Mesothelial cell of epicardium (in vitro differentiated cells): ENCODE measurements around the gene MRPL11. TPM values are rescaled to one million over a fixed set of nuclear protein-coding genes. Genes with fewer than 3 reads are reported as not detected.
A peak's percentile ranks its signal among the peaks of the same experiment; 100 is the strongest.

Experiments
- DNase-seq, 2 experiments: peaks; one replicate each; pipeline ENCODE4 v3.0.0; 2021; ENCODE audit warnings: low spot score in 2 of 2; ENCODE audit not compliant: unreplicated experiment in 2 of 2
- H3K27ac Mint-ChIP-seq: 2 replicates; pipeline ENCODE4 v1.8.0; 2021; ENCODE audit warnings: mixed read lengths
- H3K27me3 Mint-ChIP-seq: 2 replicates; pipeline ENCODE4 v1.8.0; 2021; ENCODE audit warnings: low read depth, mixed read lengths
- H3K36me3 Mint-ChIP-seq: 2 replicates; pipeline ENCODE4 v1.8.0; 2021; ENCODE audit warnings: mixed read lengths
- H3K4me1 Mint-ChIP-seq: 2 replicates; pipeline ENCODE4 v1.8.0; 2021; ENCODE audit warnings: mixed read lengths
- H3K4me3 Mint-ChIP-seq: 2 replicates; pipeline ENCODE4 v1.8.0; 2021; ENCODE audit warnings: mild to moderate bottlenecking, moderate library complexity, mixed read lengths
- H3K9me3 Mint-ChIP-seq: 2 replicates; pipeline ENCODE4 v1.8.0; 2021; ENCODE audit warnings: mixed read lengths
- total RNA-seq: library from RNA; stranded (reverse); gene quantifications from 3 replicates; pipeline ENCODE4 v1.2.1, GENCODE V29; 2021
- TF ChIP-seq, protein P1 (sequence below): fragments of 200-600 bp; sonication (generic); IDR thresholded peaks from one replicate; pipeline ENCODE4 v1.5.0; 2021; ENCODE audit warnings: antibody characterized with exemption; ENCODE audit not compliant: unreplicated experiment

MRPL11 gene
- total RNA-seq, 1 donor from 2014 or later = 49.7 TPM

DNA sequence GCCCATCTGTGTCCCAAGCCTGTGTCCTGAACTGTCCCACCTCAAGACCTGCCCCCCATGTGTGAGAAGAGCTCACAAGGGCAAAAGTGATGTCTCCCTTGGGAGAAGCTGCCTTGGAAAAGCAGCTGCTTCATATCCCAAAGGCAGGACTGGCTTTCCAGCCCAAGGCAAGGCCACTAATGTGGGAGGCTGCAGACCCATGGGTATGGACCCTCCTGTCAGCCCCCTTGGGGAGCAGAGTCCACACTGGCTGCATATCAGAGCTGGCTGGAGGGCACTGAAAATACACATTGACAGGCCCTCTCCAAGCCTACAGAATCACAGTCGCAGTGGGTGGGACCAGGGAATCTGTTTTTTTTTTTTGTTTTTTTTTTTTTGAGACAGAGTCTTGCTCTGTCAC is 30.8 kb upstream of the MRPL11 start:
- Mint-ChIP-seq H3K36me3 (no peaks in the 10 kb centered on the region), H3K9me3 (no peaks in the 10 kb centered on the region), H3K4me1 (peaks cover 6% of the 10 kb centered on the region), H3K27ac (no peak overlapping the region), H3K4me3 (no peak overlapping the region), H3K27me3 (no peaks in the 10 kb centered on the region)
- TF ChIP-seq, protein P1, sequence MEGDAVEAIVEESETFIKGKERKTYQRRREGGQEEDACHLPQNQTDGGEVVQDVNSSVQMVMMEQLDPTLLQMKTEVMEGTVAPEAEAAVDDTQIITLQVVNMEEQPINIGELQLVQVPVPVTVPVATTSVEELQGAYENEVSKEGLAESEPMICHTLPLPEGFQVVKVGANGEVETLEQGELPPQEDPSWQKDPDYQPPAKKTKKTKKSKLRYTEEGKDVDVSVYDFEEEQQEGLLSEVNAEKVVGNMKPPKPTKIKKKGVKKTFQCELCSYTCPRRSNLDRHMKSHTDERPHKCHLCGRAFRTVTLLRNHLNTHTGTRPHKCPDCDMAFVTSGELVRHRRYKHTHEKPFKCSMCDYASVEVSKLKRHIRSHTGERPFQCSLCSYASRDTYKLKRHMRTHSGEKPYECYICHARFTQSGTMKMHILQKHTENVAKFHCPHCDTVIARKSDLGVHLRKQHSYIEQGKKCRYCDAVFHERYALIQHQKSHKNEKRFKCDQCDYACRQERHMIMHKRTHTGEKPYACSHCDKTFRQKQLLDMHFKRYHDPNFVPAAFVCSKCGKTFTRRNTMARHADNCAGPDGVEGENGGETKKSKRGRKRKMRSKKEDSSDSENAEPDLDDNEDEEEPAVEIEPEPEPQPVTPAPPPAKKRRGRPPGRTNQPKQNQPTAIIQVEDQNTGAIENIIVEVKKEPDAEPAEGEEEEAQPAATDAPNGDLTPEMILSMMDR = no peak
- DNase-seq = no peak

DNA sequence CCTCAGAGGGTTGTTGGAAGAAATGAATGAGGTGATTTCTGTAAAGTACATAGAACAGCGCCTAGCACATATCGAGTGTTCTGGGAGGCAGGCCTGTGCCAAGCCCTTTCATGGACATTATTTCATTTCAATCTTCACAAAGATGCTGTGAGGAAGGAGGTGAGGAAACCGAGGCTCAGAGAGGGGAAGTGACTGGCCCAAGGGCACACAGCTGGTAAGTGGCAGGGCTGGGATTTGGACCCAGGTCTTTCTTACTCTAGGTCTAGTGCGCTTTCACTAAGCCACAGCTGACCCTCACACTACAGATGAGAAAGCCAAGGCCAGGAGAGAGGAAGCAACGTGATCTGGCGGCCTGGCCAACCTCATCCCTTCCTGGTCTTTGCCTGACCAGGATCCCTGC is 30.0 kb upstream of the MRPL11 start:
- DNase-seq = no peak
- peaks cover under 1% of the 10 kb centered on the region for H3K9me3 Mint-ChIP-seq
- no peak overlapping the region for H3K27ac Mint-ChIP-seq
- peaks cover 6% of the 10 kb centered on the region for H3K4me1 Mint-ChIP-seq
- TF ChIP-seq, protein P1 = no peak
- peak overlapping the region; percentile 85 for H3K4me3 Mint-ChIP-seq
- no peaks in the 10 kb centered on the region for H3K36me3 Mint-ChIP-seq
- H3K27me3 Mint-ChIP-seq = no peaks in the 10 kb centered on the region

DNA sequence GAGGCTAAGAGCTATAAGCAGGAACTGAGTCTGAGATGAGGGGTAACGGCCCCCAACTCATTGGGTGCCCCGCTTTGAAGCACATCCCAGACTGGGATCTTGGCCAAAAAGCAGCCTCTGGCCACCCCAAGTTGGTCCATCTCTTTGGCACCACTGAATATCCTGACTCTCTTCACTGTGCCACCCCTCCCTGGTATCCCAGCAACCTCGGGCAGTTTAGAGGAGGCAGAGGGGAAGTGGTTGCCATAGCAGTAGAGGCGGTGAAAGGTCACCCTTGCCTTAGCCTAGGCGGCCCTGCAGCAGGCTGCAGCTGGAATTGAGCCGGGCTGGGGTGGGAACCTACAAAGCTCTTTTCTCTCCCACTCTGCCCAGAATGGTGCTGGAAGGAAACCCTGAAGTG is 29.1 kb upstream of the MRPL11 start:
- peaks cover 9% of the 10 kb centered on the region for H3K9me3 Mint-ChIP-seq
- H3K27ac Mint-ChIP-seq = peak overlapping the region; percentile 80

DNA sequence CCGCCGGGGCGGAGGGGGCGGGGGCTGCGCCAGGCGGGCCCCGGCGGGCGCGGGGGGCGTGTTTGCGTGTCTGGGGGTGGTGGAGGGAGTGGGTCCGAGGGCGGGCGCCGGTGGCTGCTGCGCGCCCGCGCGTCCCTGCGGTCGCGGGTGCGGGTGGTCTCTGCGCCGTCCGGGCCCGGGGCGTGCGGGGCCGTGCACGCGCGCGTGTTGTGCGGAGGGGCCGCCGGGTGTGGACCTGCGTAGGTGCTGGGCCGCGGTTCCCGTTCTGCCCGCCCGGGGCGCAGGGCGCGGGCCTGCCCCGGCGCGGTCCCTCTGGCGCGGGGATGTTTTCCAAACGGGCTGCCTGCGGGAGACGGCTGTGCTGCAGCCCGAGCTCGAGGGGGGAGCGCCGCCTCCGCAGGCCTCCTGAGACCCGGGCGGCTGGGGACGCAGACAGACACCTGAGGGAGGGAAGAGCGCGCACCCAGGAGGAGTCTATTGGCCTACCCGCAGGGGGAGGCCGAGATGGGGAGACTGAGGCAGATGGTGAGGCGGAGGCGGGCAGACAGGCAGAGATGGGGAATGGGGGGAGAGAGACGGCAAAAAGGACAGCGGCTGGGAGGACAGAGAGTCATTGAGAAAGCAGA is 28.5 kb upstream of the MRPL11 start:
- TF ChIP-seq, protein P1 = peak; percentile 49
- no peaks in the 10 kb centered on the region for H3K27me3 Mint-ChIP-seq
- H3K27ac Mint-ChIP-seq = peak overlapping the region; percentile 80
- peaks cover 6% of the 10 kb centered on the region for H3K4me1 Mint-ChIP-seq
- peak; percentile 40 to 68 for DNase-seq
- H3K9me3 Mint-ChIP-seq = peaks cover 13% of the 10 kb centered on the region
- peak overlapping the region; percentile 85 for H3K4me3 Mint-ChIP-seq
- H3K36me3 Mint-ChIP-seq = no peaks in the 10 kb centered on the region

More for the DNA sequence above, 29.1 kb upstream of the MRPL11 start:
- peak overlapping the region; percentile 85 for H3K4me3 Mint-ChIP-seq
- DNase-seq = no peak
- H3K27me3 Mint-ChIP-seq = no peaks in the 10 kb centered on the region
- TF ChIP-seq, protein P1 = no peak
- no peaks in the 10 kb centered on the region for H3K36me3 Mint-ChIP-seq
- H3K4me1 Mint-ChIP-seq = peaks cover 6% of the 10 kb centered on the region

DNA sequence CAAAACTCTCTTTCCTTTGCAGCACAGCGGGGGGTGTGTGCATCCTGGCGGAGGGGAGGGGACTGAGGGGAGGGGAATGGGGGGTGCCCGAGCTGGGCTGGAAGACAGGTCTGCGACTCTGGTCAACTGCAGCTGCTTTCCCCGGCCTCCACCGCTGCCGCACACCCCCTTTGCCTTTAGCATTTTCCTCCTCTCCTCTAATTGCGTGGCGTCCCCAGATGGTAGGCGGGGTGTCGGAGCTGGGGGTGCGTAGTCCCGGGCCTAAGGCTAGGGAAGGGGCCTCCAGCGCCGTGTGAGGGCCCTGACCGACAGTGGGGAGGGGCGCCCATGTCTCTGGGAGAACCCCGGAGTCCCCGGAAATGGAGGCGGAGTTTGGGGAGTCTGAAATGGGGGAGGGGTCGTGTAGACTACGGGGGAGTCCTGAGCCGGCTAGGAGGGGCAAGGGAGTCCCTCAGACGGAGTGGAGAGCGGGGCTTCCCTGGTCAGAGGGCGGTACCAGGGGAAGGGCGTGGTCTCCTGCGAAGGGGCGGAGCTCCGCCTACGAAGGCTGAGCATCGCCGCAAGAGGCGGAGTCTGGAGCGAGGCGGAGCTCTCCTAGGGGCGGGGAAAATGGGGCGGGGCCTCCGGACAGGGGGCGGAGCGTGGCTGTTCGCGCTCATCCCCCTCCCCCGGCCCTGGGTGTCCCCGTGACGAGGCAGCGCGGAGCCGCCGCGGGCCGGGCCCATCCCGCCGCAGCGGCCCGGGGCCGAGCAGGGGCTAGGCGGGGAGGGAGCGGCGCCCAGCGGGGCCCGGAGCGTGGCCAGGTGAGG is 27.8 kb upstream of the MRPL11 start, which contains the start of gene PELI3:
Gene PELI3, plus strand, starts transcription at position 681 of the 809 bp plus-strand sequence. CDS start 1,224 bp downstream, outside the sequence.
- TF ChIP-seq, protein P1 = no peak

More for the DNA sequence above, 27.8 kb upstream of the MRPL11 start, which contains the start of gene PELI3:
- peaks cover 6% of the 10 kb centered on the region for H3K4me1 Mint-ChIP-seq
- H3K4me3 Mint-ChIP-seq = peak within 1 kb of the TSS; percentile 87
- peaks cover 13% of the 10 kb centered on the region for H3K9me3 Mint-ChIP-seq
- peak; percentile 92 to 96 for DNase-seq
- no peaks in the 10 kb centered on the region for H3K36me3 Mint-ChIP-seq
- peak within 1 kb of the TSS; percentile 82 for H3K27ac Mint-ChIP-seq
- no peaks in the 10 kb centered on the region for H3K27me3 Mint-ChIP-seq
